AG09309 (cell line): ENCODE results near the gene GLT6D1.

Experiments
- DNase-seq: peaks from one replicate; pipeline ENCODE4 v3.0.0-alpha.2; 2010; ENCODE audit warnings: low read depth
- H3K4me3 ChIP-seq: 2 replicates; pipeline ENCODE4 v1.5.1; 2011; ENCODE audit warnings: mild to moderate bottlenecking, low read depth, low read length, moderate library complexity; ENCODE audit not compliant: control insufficient read depth
- CTCF ChIP-seq: IDR thresholded peaks from 2 replicates; pipeline ENCODE4 v1.5.1; 2011; ENCODE audit warnings: mild to moderate bottlenecking, low read depth, low read length, inconsistent platforms; ENCODE audit not compliant: insufficient read depth, control insufficient read depth; ENCODE audit errors: missing control alignments

GLT6D1 gene

GRCh38 chr9:135586601-135587109, 52.7 kb downstream of the GLT6D1 start:
- TF ChIP-seq CTCF: no peak

GRCh38 chr9:135584934-135585333, 54.4 kb downstream of the GLT6D1 start:
- H3K4me3 ChIP-seq: no peak overlapping the region
- DNase-seq: no peak
- TF ChIP-seq CTCF: no peak

More at GRCh38 chr9:135586601-135587109, 52.7 kb downstream of the GLT6D1 start:
- no peak for DNase-seq
- no peak overlapping the region for H3K4me3 ChIP-seq

GRCh38 chr9:135584371-135584770, 55.0 kb downstream of the GLT6D1 start:
- DNase-seq: no peak
- H3K4me3 ChIP-seq: no peak overlapping the region
- TF ChIP-seq CTCF: no peak

- TF ChIP-seq CTCF: no peak
- H3K4me3 ChIP-seq: no peak overlapping the region
- DNase-seq: no peak
These were observed 55.7 kb downstream of the GLT6D1 start for GRCh38 chr9:135583688-135584011.

- no peak overlapping the region for H3K4me3 ChIP-seq
- no peak for DNase-seq
- no peak for TF ChIP-seq CTCF
These were observed 56.2 kb downstream of the GLT6D1 start for GRCh38 chr9:135582966-135583687.

GRCh38 chr9:135582541-135582940, 56.8 kb downstream of the GLT6D1 start:
- no peak overlapping the region for H3K4me3 ChIP-seq
- no peak for DNase-seq
- TF ChIP-seq CTCF: no peak
